Activated CD4-positive, alpha-beta memory T cell treated with anti-CD3 and anti-CD28 coated beads, Interleukin-2, amount 10 ng/mL, durations not matched to agents 7 days and 5 days (primary cell): ENCODE results near the gene RPLP1. TPM values are rescaled to one million over a fixed set of nuclear protein-coding genes. Genes with fewer than 3 reads are reported as not detected.

Source experiments
- total RNA-seq, 2 experiments: library from RNA; stranded (reverse); gene quantifications; one replicate each; pipeline ENCODE4 v1.2.3, GENCODE V29; 2021

The RPLP1 gene
- total RNA-seq, 2 experiments from 2014 or later = 1,524 to 1,535 TPM

Other genes starting within 250 kb of the RPLP1 start
- not detected for gene PAQR5, start 153.9 kb upstream of the RPLP1 start, total RNA-seq
- gene KIF23, start 38.5 kb upstream of the RPLP1 start, total RNA-seq = 10 to 100 TPM; 55.7 to 60.8 TPM